Right lobe of liver (tissue), 6 donors: Measurements from ENCODE around the gene GUF1. TPM values are rescaled to one million over a fixed set of nuclear protein-coding genes. Genes with fewer than 3 reads are reported as not detected.
A peak's percentile ranks its signal among the peaks of the same experiment; 100 is the strongest.

Source experiments
- ATAC-seq, 4 donors: fragments of 200-7000 bp; cut with Tn5 transposase; one replicate each; pipeline ENCODE4 v1.9.1; 2020; ENCODE audit warnings: mild to moderate bottlenecking in 4 of 4, moderate library complexity in 4 of 4
- DNase-seq, 3 donors: peaks; one replicate each; pipeline ENCODE4 v3.0.0-alpha.2; 2020
- H3K27ac ChIP-seq, 3 donors: fragments of 200-600 bp; one replicate each; pipeline ENCODE4 v1.8.0; 2022
- H3K27me3 ChIP-seq, 2 donors: fragments of 200-600 bp; one replicate each; pipeline ENCODE4 v1.8.0; 2022
- H3K36me3 ChIP-seq, 4 donors: fragments of 200-600 bp; sonication (generic) in 1 of 4; one replicate each; pipeline versions ENCODE4 v1.5.1 to v1.8.0; 2017 to 2022; ENCODE audit warnings: control low read depth in 1 of 4
- H3K4me1 ChIP-seq, 4 donors: fragments of 200-600 bp; sonication (generic) in 1 of 4; one replicate each; pipeline versions ENCODE4 v1.5.1 to v1.8.0; 2017 to 2022; ENCODE audit warnings: control low read depth in 1 of 4
- H3K4me3 ChIP-seq, 3 donors: fragments of 200-600 bp; one replicate each; pipeline ENCODE4 v1.8.0; 2022
- H3K9me3 ChIP-seq, 4 donors: fragments of 200-600 bp; sonication (generic) in 1 of 4; one replicate each; pipeline versions ENCODE4 v1.5.1 to v1.8.0; 2017 to 2022; ENCODE audit warnings: control low read depth in 1 of 4
- POLR2A ChIP-seq: fragments of 450-650 bp; IDR thresholded peaks from one replicate; pipeline ENCODE4 v1.6.1; 2017; ENCODE audit warnings: antibody characterized with exemption, mild to moderate bottlenecking
- WGBS: methylation state at CpG from one replicate; pipeline ENCODE4 v1.1.6; 2018; ENCODE audit warnings: low coverage, low lambda C conversion rate; ENCODE audit not compliant: insufficient coverage; ENCODE audit errors: missing lambda C conversion rate; 5-methylcytosine and 5-hydroxymethylcytosine counted together
- intact Hi-C, 2 donors: fragments of 100-400 bp; cut with DNase I; formaldehyde crosslinking; loops; one replicate each; pipeline versions ENCODE4 v1.11.2 to v1.14.1; 2022
- long read RNA-seq: library from polyadenylated mRNA; unstranded; transcript quantifications from one replicate; pipeline ENCODE4 v2.0.0, GENCODE V29; 2019
- total RNA-seq, 6 experiments: library from RNA; depleted of rRNA in 2 of 6; stranded (reverse); fragments of >200 nt in 2 of 6; fragmentation: NEBNext Ultra II Directional in 3 of 6; extraction: Animal tissue kit (Norgen Biotek cat#: 25700) in 3 of 6; gene quantifications; one replicate each; pipeline versions ENCODE4 v1.1.0 to v1.2.4, GENCODE V29; 2016 to 2023
- TF ChIP-seq, protein P1 (sequence below), 4 donors: fragments of 200-600 bp in 3 of 4; fragments of 450-650 bp in 1 of 4; IDR thresholded peaks; one replicate each; pipeline versions ENCODE4 v1.5.1 to v1.8.0; 2016 to 2022; ENCODE audit warnings: antibody characterized with exemption in 4 of 4, mild to moderate bottlenecking in 2 of 4
- donor health status: DM: no; HTN: yes; CAD: no.
- donor health status: DM: no; HTN: no; CAD: no.
- donor health status: DM: no; HTN: no; CAD: no.
- donor health status: DM: no; HTN: yes; CAD: no.
- donor health status: DM: no; HTN: yes; CAD: no.

Gene GUF1, protein sequence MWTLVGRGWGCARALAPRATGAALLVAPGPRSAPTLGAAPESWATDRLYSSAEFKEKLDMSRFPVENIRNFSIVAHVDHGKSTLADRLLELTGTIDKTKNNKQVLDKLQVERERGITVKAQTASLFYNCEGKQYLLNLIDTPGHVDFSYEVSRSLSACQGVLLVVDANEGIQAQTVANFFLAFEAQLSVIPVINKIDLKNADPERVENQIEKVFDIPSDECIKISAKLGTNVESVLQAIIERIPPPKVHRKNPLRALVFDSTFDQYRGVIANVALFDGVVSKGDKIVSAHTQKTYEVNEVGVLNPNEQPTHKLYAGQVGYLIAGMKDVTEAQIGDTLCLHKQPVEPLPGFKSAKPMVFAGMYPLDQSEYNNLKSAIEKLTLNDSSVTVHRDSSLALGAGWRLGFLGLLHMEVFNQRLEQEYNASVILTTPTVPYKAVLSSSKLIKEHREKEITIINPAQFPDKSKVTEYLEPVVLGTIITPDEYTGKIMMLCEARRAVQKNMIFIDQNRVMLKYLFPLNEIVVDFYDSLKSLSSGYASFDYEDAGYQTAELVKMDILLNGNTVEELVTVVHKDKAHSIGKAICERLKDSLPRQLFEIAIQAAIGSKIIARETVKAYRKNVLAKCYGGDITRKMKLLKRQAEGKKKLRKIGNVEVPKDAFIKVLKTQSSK
- 10 to 100 TPM in 4 of 6 experiments, 1 to 10 TPM in 2; 8.8 to 17.2 (median 11.2) TPM for total RNA-seq
- long read RNA-seq, partial matches to known transcripts = 3 of 5 reads
- long read RNA-seq, other reads (novel, unspliced or antisense) = 2 of 5 reads

DNA sequence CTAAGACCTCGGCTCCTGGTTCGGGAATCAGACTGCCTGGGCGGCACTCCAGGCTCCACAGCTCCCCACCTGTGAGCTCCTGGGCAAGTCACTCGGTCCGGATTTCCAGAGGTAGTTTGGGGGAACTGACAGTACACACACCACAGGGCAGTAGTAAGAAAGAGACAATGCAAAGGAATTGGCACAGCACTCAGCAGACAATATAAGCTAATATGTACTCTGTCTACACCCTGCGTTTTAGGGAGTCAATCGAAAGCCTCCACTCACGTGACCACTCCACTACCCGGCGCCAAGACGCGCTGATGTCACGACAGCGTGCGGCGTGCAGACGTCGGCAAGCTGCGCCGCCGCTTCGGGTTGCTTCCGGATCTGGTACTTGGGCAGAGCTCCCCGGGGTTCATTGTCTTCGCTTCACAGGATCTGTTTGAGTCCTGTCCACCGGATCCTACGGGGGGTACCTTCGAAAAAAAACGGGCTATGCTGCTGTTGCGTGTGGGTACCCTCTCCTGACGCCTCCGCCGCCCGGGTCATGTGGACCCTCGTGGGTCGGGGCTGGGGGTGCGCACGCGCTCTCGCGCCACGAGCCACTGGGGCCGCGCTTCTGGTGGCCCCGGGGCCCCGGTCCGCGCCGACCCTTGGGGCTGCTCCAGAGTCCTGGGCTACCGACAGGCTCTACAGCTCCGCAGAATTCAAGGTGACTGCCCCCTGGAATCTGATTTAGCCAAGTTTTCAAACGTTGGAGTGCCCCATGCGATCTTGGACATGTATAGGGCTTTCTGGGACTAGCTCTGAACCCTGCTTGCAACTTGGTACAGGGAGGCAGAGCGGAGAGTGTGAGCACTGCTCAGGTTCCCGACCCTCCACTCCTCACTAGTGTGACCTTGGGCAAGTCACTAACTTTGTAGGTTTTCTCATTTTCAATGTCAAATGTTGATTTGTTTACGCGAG, at the start of gene GUF1:
Gene GUF1 (plus strand): TSS at position 327 of the 948 bp plus-strand sequence. CDS start 203 bp downstream, at position 530.
- TF ChIP-seq POLR2A = peak; percentile 62
- TF ChIP-seq, protein P1, sequence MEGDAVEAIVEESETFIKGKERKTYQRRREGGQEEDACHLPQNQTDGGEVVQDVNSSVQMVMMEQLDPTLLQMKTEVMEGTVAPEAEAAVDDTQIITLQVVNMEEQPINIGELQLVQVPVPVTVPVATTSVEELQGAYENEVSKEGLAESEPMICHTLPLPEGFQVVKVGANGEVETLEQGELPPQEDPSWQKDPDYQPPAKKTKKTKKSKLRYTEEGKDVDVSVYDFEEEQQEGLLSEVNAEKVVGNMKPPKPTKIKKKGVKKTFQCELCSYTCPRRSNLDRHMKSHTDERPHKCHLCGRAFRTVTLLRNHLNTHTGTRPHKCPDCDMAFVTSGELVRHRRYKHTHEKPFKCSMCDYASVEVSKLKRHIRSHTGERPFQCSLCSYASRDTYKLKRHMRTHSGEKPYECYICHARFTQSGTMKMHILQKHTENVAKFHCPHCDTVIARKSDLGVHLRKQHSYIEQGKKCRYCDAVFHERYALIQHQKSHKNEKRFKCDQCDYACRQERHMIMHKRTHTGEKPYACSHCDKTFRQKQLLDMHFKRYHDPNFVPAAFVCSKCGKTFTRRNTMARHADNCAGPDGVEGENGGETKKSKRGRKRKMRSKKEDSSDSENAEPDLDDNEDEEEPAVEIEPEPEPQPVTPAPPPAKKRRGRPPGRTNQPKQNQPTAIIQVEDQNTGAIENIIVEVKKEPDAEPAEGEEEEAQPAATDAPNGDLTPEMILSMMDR (IDR thresholded peaks at IDR 0.05) = no peak
- Histone ChIP-seq H3K27ac (peak within 1 kb of the TSS; percentile 86 to 95 (median 87)), H3K9me3 (no peaks in the 10 kb centered on the region), H3K36me3 (peaks cover 0 to 2% (median 0%) of the 10 kb centered on the region in 4 donors), H3K4me3 (peak within 1 kb of the TSS; percentile 77 to 80 (median 79)), H3K27me3 (no peaks in the 10 kb centered on the region), H3K4me1 (peaks cover 0 to 20% (median 7%) of the 10 kb centered on the region in 4 donors)
- DNase-seq = peak; percentile 90 to 93 (median 93)
- peak; percentile 96 to 99 (median 97) for ATAC-seq
- 0% methylated on average over 28 of the region's 57 CpGs for WGBS
- intact Hi-C loops = no loop called here

DNA sequence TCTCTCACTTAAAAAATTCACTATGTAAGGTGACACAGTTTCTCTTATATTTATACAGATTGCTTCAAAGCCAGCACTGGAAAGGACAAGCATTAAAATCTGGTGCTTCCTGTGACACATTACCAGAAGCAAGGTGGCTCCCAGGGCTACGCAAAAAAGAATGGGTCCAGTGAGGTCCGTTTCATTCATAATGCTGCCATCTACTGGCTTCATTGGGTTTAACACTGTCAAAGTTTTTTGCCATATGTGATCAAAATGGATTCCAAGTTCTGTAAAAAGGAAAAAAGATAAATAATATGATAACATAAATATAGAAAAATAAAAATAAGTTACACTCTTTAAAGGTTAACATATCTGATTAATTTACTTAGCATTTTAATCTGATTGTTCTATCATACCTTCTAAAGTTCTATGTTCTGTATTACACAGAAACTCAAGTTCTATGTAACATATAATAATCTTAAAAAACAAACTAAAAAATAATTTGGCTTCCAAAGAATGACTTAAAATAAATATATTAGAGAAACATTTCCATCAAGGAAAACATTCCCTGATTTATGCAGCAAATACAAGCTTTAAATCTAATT, 48.8 kb upstream of the GUF1 start:
- Histone ChIP-seq H3K27ac (no peak overlapping the region), H3K4me1 (peaks cover 0 to 6% (median 0%) of the 10 kb centered on the region in 4 donors), H3K9me3 (no peaks in the 10 kb centered on the region), H3K36me3 (no peaks in the 10 kb centered on the region), H3K4me3 (no peak overlapping the region), H3K27me3 (no peaks in the 10 kb centered on the region)
- TF ChIP-seq, protein P1 (IDR thresholded peaks at IDR 0.05) = peak; percentile 41 to 74 (median 72)
- no peak for TF ChIP-seq POLR2A
- peak; percentile 88 to 95 (median 90) for ATAC-seq
- WGBS = 0% methylated on average over 2 of the region's 2 CpGs
- intact Hi-C loops = no loop called here
- no peak for DNase-seq

DNA sequence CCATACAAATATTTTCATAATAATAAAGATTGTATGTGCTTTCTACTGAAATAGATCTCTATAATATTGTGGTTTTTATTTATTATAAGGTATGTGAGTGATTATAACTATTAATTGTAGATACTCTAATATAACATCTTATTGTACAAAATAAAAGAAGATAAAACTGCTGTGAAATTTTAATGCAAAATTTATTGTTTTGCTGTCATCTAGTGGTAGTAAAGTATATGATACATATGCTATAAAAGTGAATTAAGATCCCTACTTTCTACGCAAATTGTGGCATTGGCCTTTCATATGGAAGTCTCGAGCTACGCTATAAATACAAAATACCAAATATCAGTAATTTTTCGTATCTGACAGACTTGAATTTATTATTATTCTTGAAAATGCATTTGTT, 46.1 kb upstream of the GUF1 start:
- ATAC-seq (no peak), DNase-seq (no peak)
- WGBS = 66% methylated on average over 4 of the region's 4 CpGs
- H3K4me3 ChIP-seq = no peak overlapping the region
- H3K36me3 ChIP-seq = no peaks in the 10 kb centered on the region
- intact Hi-C loops = no loop called here
- H3K27ac ChIP-seq = no peak overlapping the region
- H3K27me3 ChIP-seq = no peaks in the 10 kb centered on the region
- TF ChIP-seq POLR2A = no peak
- TF ChIP-seq, protein P1 (IDR thresholded peaks at IDR 0.05) = no peak
- H3K4me1 ChIP-seq = peaks cover 0 to 6% (median 0%) of the 10 kb centered on the region in 4 donors
- H3K9me3 ChIP-seq = no peaks in the 10 kb centered on the region

DNA sequence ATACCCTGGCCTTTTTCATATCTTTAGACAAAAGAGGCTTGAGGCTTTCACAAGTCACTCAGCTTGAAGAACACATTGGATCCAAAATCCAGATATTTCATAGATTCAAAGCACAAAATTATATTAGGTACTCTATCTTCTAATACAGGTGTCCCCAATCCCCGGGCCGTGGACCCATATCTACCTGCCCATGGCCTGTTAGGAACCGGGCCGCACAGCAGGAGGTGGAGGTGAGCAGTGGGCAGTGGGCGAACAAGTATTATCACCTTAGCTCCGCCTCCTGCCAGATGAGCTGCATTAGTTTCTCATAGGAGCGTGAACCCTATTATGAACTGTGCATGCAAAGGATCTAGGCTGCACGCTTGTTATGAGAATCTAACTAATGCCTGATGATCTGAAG, 45.5 kb upstream of the GUF1 start:
- ATAC-seq = no peak
- WGBS = 57% methylated on average over 4 of the region's 8 CpGs
- Histone ChIP-seq H3K4me3 (no peak overlapping the region), H3K27ac (no peak overlapping the region), H3K36me3 (no peaks in the 10 kb centered on the region), H3K4me1 (peaks cover 0 to 6% (median 0%) of the 10 kb centered on the region in 4 donors), H3K27me3 (no peaks in the 10 kb centered on the region), H3K9me3 (no peaks in the 10 kb centered on the region)
- intact Hi-C loops = no loop called here
- TF ChIP-seq, protein P1 (IDR thresholded peaks at IDR 0.05) = no peak
- no peak for TF ChIP-seq POLR2A
- no peak for DNase-seq
